Memory B cell (primary cell): Measurements from ENCODE around the gene UNK.
A peak's percentile ranks its signal among the peaks of the same experiment; 100 is the strongest.

ENCODE experiments used
- ATAC-seq: fragments of 150-1000 bp; cut with Tn5 transposase; 2 replicates; pipeline ENCODE4 v1.10.0; 2021; ENCODE audit warnings: low read depth, mild to moderate bottlenecking, moderate library complexity
- DNase-seq, 2 donors: peaks; one replicate each; pipeline ENCODE4 v3.0.0; 2022; ENCODE audit warnings: low spot score in 2 of 2
- H3K27ac Mint-ChIP-seq: one replicate; pipeline ENCODE4 v1.8.0; 2022; ENCODE audit warnings: mild to moderate bottlenecking, moderate library complexity, mixed read lengths
- H3K27me3 Mint-ChIP-seq: one replicate; pipeline ENCODE4 v1.8.0; 2022; ENCODE audit warnings: mixed read lengths
- H3K36me3 Mint-ChIP-seq: one replicate; pipeline ENCODE4 v1.8.0; 2022; ENCODE audit warnings: mild to moderate bottlenecking, mixed read lengths
- H3K4me1 Mint-ChIP-seq: one replicate; pipeline ENCODE4 v1.8.0; 2022; ENCODE audit warnings: mixed read lengths
- H3K4me3 Mint-ChIP-seq: one replicate; pipeline ENCODE4 v1.8.0; 2022; ENCODE audit warnings: mild to moderate bottlenecking, moderate library complexity, mixed read lengths
- H3K9me3 Mint-ChIP-seq: one replicate; pipeline ENCODE4 v1.8.0; 2022; ENCODE audit warnings: mixed read lengths

UNK gene

DNA sequence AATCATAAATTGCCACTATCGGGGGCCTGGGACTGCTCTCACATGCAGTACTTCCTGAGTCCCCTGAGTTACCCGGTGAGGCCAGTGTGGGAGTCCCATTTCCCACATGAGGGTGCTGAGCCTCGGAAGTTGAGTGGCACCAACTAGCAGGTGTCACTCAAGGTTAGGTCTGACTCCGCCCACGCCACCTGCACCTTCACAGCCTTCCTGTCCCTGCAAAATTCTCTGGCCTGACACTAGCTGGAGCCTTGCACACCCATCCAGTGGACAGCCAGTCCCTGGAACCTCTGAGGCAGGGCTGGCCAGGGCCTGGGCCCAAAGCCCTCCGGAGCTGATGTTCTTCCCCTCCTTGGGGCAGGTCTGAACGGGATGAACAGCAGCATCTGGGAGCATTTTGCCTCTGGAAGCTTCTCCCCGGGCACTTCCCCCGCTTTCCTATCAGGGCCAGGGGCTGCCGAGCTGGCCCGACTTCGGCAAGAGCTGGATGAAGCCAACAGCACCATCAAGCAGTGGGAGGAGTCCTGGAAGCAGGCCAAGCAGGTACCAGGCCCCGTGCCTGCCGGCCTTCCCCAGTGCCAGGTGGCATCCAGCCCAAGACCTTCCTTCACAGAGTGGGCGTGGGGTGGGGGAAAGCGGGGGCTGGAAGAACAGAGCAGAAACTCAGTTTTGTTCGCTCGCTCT, 37.7 kb downstream of the UNK start:
- no peaks in the 10 kb centered on the region for H3K27me3 Mint-ChIP-seq
- no peaks in the 10 kb centered on the region for H3K9me3 Mint-ChIP-seq
- peak; percentile 64 for ATAC-seq
- H3K27ac Mint-ChIP-seq = peak overlapping the region; percentile 55
- no peak overlapping the region for H3K4me3 Mint-ChIP-seq
- DNase-seq = no peak
- peaks cover 9% of the 10 kb centered on the region for H3K4me1 Mint-ChIP-seq
- H3K36me3 Mint-ChIP-seq = peaks cover 8% of the 10 kb centered on the region

DNA sequence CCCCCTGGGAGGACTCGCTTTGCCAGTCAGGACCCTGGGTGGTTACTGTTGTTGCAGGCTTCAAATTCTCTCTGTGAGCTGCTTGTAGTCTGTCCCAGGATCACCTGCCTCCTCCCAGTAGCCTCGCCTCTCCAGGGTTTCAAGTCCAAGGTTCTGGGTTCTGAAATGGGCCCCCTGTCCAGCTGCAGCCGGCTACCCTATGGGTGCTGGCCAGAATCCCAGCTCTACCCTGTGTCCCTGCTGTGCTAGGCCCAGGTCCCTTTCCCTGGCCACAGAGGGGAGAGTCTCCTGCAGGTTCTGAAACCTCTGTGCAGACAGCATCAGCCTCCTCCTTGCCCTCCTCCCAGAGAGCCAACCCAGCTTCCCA, 38.2 kb downstream of the UNK start:
- Mint-ChIP-seq H3K27ac (no peak overlapping the region), H3K4me1 (peaks cover 9% of the 10 kb centered on the region), H3K27me3 (no peaks in the 10 kb centered on the region), H3K36me3 (peaks cover 8% of the 10 kb centered on the region), H3K4me3 (no peak overlapping the region), H3K9me3 (no peaks in the 10 kb centered on the region)
- ATAC-seq = no peak
- no peak for DNase-seq

DNA sequence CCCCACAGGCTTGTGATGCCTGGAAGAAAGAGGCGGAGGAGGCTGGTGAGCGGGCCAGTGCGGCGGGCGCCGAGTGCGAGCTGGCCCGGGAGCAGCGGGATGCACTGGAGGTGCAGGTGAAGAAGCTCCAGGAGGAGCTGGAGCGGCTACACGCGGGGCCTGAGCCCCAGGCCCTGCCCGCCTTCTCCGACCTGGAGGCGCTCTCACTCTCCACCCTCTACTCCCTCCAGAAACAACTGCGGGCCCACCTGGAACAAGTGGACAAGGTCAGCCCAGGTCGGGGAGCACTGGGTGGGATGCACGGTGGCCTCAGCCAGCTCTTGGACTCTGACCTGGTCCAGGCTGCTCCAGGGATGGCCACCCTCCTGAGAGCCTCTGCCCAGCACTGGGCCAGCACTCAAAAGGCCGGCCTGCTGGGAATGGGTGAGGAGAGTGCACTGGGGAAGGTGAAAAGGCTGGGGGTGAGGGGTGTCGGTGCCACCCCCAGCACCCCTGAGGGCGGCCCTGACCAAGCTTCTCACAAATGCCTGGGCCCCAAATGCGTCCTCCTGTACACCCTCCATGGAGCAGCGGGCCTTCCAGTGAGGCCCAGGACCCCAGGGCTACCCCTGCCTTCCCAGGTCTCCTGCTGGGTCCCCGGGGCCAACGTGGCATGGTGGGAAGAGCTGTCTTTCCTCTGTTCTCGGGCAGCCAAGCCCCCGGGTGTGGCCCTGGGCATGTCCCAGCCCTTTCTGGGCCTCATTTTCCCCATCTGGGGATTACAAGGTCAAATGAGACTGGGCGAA, 38.8 kb downstream of the UNK start:
- Mint-ChIP-seq H3K9me3 (no peaks in the 10 kb centered on the region), H3K4me1 (peaks cover 11% of the 10 kb centered on the region), H3K27ac (no peak overlapping the region), H3K36me3 (peaks cover 7% of the 10 kb centered on the region), H3K27me3 (no peaks in the 10 kb centered on the region), H3K4me3 (no peak overlapping the region)
- no peak for ATAC-seq
- DNase-seq = no peak

- ATAC-seq (no peak), DNase-seq (no peak)
- peaks cover 5% of the 10 kb centered on the region for H3K36me3 Mint-ChIP-seq
- H3K4me3 Mint-ChIP-seq = no peak overlapping the region
- H3K9me3 Mint-ChIP-seq = no peaks in the 10 kb centered on the region
- no peaks in the 10 kb centered on the region for H3K27me3 Mint-ChIP-seq
- peaks cover 11% of the 10 kb centered on the region for H3K4me1 Mint-ChIP-seq
- H3K27ac Mint-ChIP-seq = no peak overlapping the region
Observed at GRCh38 chr17:75824050-75824552, 39.5 kb downstream of the UNK start.

DNA sequence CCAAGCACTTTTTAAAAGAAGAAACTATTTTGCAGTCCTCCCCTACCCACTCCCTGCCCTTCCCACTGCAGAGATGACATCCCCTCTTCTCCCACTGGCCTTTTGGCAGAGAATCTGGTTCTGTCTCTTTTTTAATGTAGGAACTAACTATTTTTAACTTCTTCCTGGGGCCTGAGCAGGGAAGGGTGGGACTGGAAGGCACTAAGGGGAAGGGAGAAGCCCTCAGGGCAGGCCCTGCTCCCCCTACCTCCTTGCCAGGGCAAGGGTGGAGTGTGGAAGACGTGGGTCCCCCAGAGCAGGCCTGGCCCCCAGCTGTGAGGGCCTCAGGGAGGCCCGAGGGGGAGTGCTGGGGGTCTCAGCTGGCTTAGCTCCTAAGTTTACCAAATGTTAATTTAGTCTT, 40.1 kb downstream of the UNK start:
- Mint-ChIP-seq H3K36me3 (peaks cover 2% of the 10 kb centered on the region), H3K9me3 (no peaks in the 10 kb centered on the region), H3K4me1 (peaks cover 11% of the 10 kb centered on the region), H3K27me3 (no peaks in the 10 kb centered on the region), H3K4me3 (no peak overlapping the region), H3K27ac (no peak overlapping the region)
- no peak for ATAC-seq
- no peak for DNase-seq

DNA sequence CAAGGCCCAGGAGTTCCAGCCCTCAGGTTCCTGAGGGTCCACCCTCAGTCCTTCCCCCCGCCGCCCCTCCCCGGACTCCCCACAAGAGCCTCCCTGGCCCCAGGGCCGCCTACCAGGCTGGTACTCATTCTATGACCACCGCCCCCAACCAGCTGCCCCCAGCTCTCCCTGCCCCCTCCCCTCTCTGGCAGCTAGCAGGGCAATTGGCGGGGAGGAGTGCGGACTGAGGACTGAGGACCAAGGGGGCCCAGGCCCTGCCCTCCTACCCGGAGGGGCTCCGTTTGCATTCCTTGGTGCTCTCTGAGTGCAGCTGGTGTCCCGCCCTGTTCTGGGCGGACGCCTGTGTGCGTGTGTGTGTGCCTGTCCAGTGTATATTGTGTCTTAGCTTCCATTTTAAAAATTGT, 40.5 kb downstream of the UNK start:
- no peaks in the 10 kb centered on the region for H3K9me3 Mint-ChIP-seq
- peaks cover 11% of the 10 kb centered on the region for H3K4me1 Mint-ChIP-seq
- H3K27me3 Mint-ChIP-seq = no peaks in the 10 kb centered on the region
- H3K36me3 Mint-ChIP-seq = peaks cover 3% of the 10 kb centered on the region
- H3K27ac Mint-ChIP-seq = no peak overlapping the region
- no peak for ATAC-seq
- DNase-seq = no peak
- no peak overlapping the region for H3K4me3 Mint-ChIP-seq

GRCh38 chr17:75825748-75826370, 41.3 kb downstream of the UNK start:
- no peaks in the 10 kb centered on the region for H3K27me3 Mint-ChIP-seq

DNA sequence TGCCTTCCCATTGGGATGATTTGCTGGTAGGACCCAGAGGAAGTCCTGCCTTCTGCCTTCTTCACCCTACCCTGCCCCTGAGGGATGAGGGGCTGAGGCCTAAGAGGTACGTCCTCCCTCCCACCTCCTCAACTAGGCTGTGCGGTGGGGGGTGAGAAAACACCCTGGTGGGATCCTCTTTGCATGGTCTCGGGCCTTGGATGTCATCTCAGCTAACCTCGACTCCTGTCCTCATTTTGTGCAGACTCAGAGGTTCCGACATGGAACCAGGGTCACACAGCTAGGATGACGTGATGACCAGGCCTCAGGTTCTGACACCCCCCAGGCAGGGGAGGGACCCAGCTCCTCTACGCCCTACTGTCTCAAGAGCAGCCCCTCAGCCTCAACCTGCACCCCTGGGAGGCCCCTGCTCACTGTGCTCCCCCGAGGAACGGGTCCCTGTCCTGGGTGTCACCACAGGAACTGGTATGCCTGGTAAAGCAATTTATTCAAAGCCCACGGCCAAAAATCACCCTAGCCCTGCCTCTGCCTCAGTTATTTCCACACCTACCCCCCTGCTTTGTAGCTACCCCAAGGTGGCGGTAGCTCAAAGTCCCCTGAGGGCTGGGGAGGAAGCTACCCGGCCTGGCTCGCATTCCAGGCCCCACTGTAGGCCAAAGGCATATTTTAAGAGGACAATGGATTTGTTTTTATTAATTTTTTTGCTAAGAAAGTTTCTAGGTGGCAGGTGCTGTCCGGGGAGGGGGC, 42.1 kb downstream of the UNK start:
- ATAC-seq (no peak), DNase-seq (no peak)
- peaks cover 5% of the 10 kb centered on the region for H3K36me3 Mint-ChIP-seq
- peaks cover 9% of the 10 kb centered on the region for H3K4me1 Mint-ChIP-seq
- peak overlapping the region; percentile 41 for H3K27ac Mint-ChIP-seq
- no peaks in the 10 kb centered on the region for H3K9me3 Mint-ChIP-seq
- no peaks in the 10 kb centered on the region for H3K27me3 Mint-ChIP-seq
- H3K4me3 Mint-ChIP-seq = no peak overlapping the region

More at GRCh38 chr17:75825748-75826370, 41.3 kb downstream of the UNK start:
- DNase-seq (no peak), ATAC-seq (no peak)
- Mint-ChIP-seq H3K4me1 (peaks cover 11% of the 10 kb centered on the region), H3K36me3 (peaks cover 5% of the 10 kb centered on the region), H3K9me3 (no peaks in the 10 kb centered on the region), H3K27ac (no peak overlapping the region), H3K4me3 (no peak overlapping the region)

GRCh38 chr17:75827308-75828075, 42.9 kb downstream of the UNK start:
- ATAC-seq (peak; percentile 80), DNase-seq (peak; percentile 65 to 67)
- Mint-ChIP-seq H3K27ac (peak overlapping the region; percentile 69), H3K4me1 (peaks cover 4% of the 10 kb centered on the region), H3K9me3 (no peaks in the 10 kb centered on the region), H3K36me3 (peaks cover 9% of the 10 kb centered on the region), H3K27me3 (no peaks in the 10 kb centered on the region), H3K4me3 (peak overlapping the region; percentile 70)

- Mint-ChIP-seq H3K4me3 (peak overlapping the region; percentile 70), H3K27ac (peak overlapping the region; percentile 69), H3K36me3 (peaks cover 9% of the 10 kb centered on the region), H3K27me3 (no peaks in the 10 kb centered on the region), H3K9me3 (no peaks in the 10 kb centered on the region), H3K4me1 (peaks cover 4% of the 10 kb centered on the region)
- no peak for ATAC-seq
- DNase-seq = no peak
Observed at GRCh38 chr17:75828076-75828400, 43.4 kb downstream of the UNK start.

GRCh38 chr17:75828741-75829140, 44.1 kb downstream of the UNK start:
- no peak for DNase-seq
- Mint-ChIP-seq H3K4me3 (no peak overlapping the region), H3K4me1 (peaks cover 8% of the 10 kb centered on the region), H3K27me3 (no peaks in the 10 kb centered on the region), H3K36me3 (peaks cover 13% of the 10 kb centered on the region), H3K27ac (no peak overlapping the region), H3K9me3 (no peaks in the 10 kb centered on the region)
- no peak for ATAC-seq

DNA sequence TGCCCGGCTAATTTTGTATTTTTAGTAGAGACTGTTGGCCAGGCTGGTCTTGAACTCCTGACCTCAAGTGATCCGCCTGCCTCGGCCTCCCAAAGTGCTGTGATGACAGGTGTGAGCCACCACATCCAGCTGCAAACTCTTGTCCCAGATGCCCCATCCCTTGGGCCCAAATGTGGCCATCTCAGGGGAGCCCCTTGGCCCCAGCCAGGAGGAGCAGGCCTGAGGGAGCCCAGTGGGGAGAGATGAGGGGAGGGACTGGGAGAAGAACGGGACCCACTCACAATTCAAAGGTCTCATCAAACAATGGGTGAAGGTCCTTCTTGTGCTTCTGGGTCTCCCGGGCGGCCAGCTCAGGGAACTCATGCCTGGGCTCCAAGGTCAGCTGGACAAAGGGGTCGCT, 45.1 kb downstream of the UNK start:
- H3K9me3 Mint-ChIP-seq = no peaks in the 10 kb centered on the region
- H3K27me3 Mint-ChIP-seq = no peaks in the 10 kb centered on the region
- H3K4me3 Mint-ChIP-seq = no peak overlapping the region
- peaks cover 8% of the 10 kb centered on the region for H3K4me1 Mint-ChIP-seq
- DNase-seq = no peak
- H3K36me3 Mint-ChIP-seq = peaks cover 20% of the 10 kb centered on the region
- ATAC-seq = no peak
- no peak overlapping the region for H3K27ac Mint-ChIP-seq
